Neural cell (in vitro differentiated cells): ENCODE results near the gene SLC8A1.

Source experiments
- CTCF ChIP-seq: fragments of 450-650 bp; IDR thresholded peaks from 2 replicates; pipeline ENCODE4 v1.5.1; 2014; ENCODE audit warnings: antibody characterized with exemption, mild to moderate bottlenecking, moderate library complexity; ENCODE audit not compliant: poor library complexity, severe bottlenecking
- EP300 ChIP-seq: fragments of 450-650 bp; conservative IDR thresholded peaks from 2 replicates; pipeline ENCODE4 v1.6.1; 2014; ENCODE audit warnings: antibody characterized with exemption, mild to moderate bottlenecking, moderate library complexity; ENCODE audit not compliant: poor library complexity, severe bottlenecking
- EZH2 ChIP-seq: fragments of 200-600, 300-800 bp; shearing (Covaris generic), sonication (generic); IDR thresholded peaks from 2 replicates; pipeline ENCODE4 v1.6.1; 2014; ENCODE audit warnings: antibody characterized with exemption, low read length, borderline replicate concordance, mild to moderate bottlenecking; ENCODE audit not compliant: insufficient read depth, poor library complexity, severe bottlenecking
- MXI1 ChIP-seq: fragments of 450-650 bp; conservative IDR thresholded peaks from 2 replicates; pipeline ENCODE4 v1.6.1; 2014; ENCODE audit warnings: antibody characterized with exemption, mild to moderate bottlenecking; ENCODE audit not compliant: poor library complexity, severe bottlenecking
- POLR2AphosphoS5 ChIP-seq: IDR thresholded peaks from 2 replicates; pipeline ENCODE4 v1.6.1; 2012
- RAD21 ChIP-seq: fragments of 450-650 bp; conservative IDR thresholded peaks from 2 replicates; pipeline ENCODE4 v1.6.1; 2014; ENCODE audit warnings: antibody characterized with exemption, mild to moderate bottlenecking, moderate library complexity
- REST ChIP-seq: IDR thresholded peaks from 2 replicates; pipeline ENCODE4 v1.6.1; 2012; ENCODE audit warnings: borderline replicate concordance
- SMC3 ChIP-seq: fragments of 450-650 bp; conservative IDR thresholded peaks from 2 replicates; pipeline ENCODE4 v1.6.1; 2014; ENCODE audit warnings: antibody characterized with exemption, mild to moderate bottlenecking, moderate library complexity; ENCODE audit not compliant: poor library complexity
- TAF1 ChIP-seq: IDR thresholded peaks from 2 replicates; pipeline ENCODE4 v1.6.1; 2012; ENCODE audit warnings: low read depth

GRCh38 chr2:40144022-40144421, 307.9 kb downstream of the SLC8A1 start:
- TF ChIP-seq CTCF (no peak), TAF1 (no peak), RAD21 (no peak), EZH2 (no peak), POLR2AphosphoS5 (no peak), REST (no peak), SMC3 (no peak), EP300 (no peak), MXI1 (no peak)
